ENCODE data around the gene FAT3. TPM values are rescaled to one million over a fixed set of nuclear protein-coding genes. Genes with fewer than 3 reads are reported as not detected.

Gene FAT3
- total RNA-seq, 1 donor from 2014 or later = 11.9 TPM

DNA sequence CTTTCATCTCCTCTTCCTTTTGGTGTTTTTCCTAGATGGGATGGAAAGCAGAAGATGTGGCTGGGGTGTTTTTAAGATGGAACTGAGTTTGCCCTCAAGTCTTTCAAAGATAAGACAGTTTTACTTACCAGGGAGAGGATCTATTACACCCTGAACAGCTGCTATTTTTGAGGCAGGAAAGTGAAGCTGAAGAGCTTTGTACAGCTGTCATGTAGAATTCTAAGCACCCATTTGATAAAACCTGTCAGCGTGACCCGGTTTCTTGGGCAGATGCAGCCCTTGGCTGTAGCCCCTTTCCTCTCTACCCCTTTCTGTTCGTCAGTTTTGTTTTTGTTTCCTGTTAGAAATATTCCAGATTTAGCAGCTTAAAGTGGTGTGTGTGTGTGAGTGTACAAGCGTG is 35.2 kb downstream of the FAT3 start:
- Mint-ChIP-seq H3K4me3 (ENCODE audit: low read depth) (no peak overlapping the region), H3K27me3 (no peaks in the 10 kb centered on the region), H3K27ac (no peak overlapping the region), H3K9me3 (ENCODE audit: low read depth) (no peaks in the 10 kb centered on the region), H3K36me3 (ENCODE audit: insufficient read depth) (no peaks in the 10 kb centered on the region), H3K4me1 (ENCODE audit: low read depth) (peaks cover 1% of the 10 kb centered on the region)
- no peak for DNase-seq (ENCODE audit: low spot score, unreplicated experiment)
- TF ChIP-seq, protein P1, sequence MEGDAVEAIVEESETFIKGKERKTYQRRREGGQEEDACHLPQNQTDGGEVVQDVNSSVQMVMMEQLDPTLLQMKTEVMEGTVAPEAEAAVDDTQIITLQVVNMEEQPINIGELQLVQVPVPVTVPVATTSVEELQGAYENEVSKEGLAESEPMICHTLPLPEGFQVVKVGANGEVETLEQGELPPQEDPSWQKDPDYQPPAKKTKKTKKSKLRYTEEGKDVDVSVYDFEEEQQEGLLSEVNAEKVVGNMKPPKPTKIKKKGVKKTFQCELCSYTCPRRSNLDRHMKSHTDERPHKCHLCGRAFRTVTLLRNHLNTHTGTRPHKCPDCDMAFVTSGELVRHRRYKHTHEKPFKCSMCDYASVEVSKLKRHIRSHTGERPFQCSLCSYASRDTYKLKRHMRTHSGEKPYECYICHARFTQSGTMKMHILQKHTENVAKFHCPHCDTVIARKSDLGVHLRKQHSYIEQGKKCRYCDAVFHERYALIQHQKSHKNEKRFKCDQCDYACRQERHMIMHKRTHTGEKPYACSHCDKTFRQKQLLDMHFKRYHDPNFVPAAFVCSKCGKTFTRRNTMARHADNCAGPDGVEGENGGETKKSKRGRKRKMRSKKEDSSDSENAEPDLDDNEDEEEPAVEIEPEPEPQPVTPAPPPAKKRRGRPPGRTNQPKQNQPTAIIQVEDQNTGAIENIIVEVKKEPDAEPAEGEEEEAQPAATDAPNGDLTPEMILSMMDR (IDR thresholded peaks at IDR 0.05; ENCODE audit: unreplicated experiment) = no peak

DNA sequence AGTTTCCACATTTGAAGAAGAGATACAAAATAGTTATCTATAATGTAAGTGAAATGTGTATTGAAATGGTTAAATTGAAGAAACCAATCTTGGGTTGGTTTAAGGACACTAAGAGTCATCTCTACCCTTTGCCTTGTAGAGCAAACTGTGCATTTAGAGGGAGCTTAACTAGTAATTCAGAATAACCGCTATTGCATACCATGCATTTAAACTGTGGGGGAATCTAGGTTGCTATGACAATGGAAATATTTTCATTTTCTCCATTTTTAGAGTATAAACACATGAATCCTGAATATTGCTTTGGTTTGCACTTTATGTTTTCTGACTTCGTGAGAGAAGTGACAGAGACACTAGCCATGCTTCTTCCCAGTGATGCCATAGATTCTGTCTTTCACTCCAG is 39.7 kb downstream of the FAT3 start:
- TF ChIP-seq, protein P1 (IDR thresholded peaks at IDR 0.05; ENCODE audit: unreplicated experiment) = no peak
- H3K27me3 Mint-ChIP-seq = no peaks in the 10 kb centered on the region
- H3K27ac Mint-ChIP-seq = no peak overlapping the region
- H3K9me3 Mint-ChIP-seq (ENCODE audit: low read depth) = no peaks in the 10 kb centered on the region
- no peaks in the 10 kb centered on the region for H3K36me3 Mint-ChIP-seq (ENCODE audit: insufficient read depth)
- DNase-seq (ENCODE audit: low spot score, unreplicated experiment) = no peak
- H3K4me1 Mint-ChIP-seq (ENCODE audit: low read depth) = peaks cover 28% of the 10 kb centered on the region
- no peak overlapping the region for H3K4me3 Mint-ChIP-seq (ENCODE audit: low read depth)

DNA sequence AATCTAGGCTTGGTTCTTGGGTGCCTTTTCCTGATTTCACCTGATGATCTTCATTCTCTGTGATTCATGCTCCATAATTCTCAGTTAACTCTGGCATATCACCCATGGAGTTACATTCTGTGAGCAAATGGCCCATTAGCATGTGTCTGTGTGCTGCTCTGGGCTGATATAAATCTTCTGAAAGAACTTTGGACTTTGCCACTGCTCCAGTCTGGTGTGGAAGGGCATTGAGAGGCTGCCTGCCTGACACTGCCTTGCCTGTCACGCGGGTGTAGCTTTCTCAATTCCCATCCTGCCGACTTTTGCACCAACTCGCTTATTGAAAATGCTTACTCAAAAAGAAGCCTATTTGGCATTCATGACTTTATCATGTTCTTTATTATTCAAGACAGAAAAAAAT is 42.2 kb downstream of the FAT3 start:
- TF ChIP-seq, protein P1 (IDR thresholded peaks at IDR 0.05; ENCODE audit: unreplicated experiment) = no peak
- Mint-ChIP-seq H3K4me3 (ENCODE audit: low read depth) (no peak overlapping the region), H3K4me1 (ENCODE audit: low read depth) (peaks cover 34% of the 10 kb centered on the region), H3K27me3 (no peaks in the 10 kb centered on the region), H3K27ac (peak overlapping the region; percentile 6), H3K36me3 (ENCODE audit: insufficient read depth) (no peaks in the 10 kb centered on the region), H3K9me3 (ENCODE audit: low read depth) (no peaks in the 10 kb centered on the region)
- DNase-seq (ENCODE audit: low spot score, unreplicated experiment) = no peak

DNA sequence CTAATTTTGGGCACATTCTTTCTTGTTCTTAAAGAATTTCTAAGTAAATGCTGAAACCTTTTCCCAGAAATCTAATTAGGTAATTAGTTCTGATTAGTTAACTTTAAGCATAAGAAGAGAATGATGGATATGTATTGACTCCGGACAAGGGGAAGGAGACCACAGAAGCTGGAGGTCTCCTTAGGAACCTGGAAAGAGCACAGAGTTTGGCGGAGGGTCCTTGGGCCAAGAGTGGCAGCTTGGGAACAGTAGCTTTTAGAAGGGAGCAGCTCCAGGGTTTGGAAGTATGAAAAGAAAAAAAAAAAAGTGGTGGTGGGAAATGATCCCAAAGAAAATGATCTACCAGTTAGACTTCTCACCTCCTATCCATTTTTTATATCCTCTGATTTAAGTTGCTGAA is 42.7 kb downstream of the FAT3 start:
- H3K27me3 Mint-ChIP-seq = no peaks in the 10 kb centered on the region
- H3K9me3 Mint-ChIP-seq (ENCODE audit: low read depth) = no peaks in the 10 kb centered on the region
- H3K27ac Mint-ChIP-seq = no peak overlapping the region
- H3K4me3 Mint-ChIP-seq (ENCODE audit: low read depth) = no peak overlapping the region
- TF ChIP-seq, protein P1 (IDR thresholded peaks at IDR 0.05; ENCODE audit: unreplicated experiment) = no peak
- DNase-seq (ENCODE audit: low spot score, unreplicated experiment) = no peak
- no peaks in the 10 kb centered on the region for H3K36me3 Mint-ChIP-seq (ENCODE audit: insufficient read depth)
- peaks cover 34% of the 10 kb centered on the region for H3K4me1 Mint-ChIP-seq (ENCODE audit: low read depth)

DNA sequence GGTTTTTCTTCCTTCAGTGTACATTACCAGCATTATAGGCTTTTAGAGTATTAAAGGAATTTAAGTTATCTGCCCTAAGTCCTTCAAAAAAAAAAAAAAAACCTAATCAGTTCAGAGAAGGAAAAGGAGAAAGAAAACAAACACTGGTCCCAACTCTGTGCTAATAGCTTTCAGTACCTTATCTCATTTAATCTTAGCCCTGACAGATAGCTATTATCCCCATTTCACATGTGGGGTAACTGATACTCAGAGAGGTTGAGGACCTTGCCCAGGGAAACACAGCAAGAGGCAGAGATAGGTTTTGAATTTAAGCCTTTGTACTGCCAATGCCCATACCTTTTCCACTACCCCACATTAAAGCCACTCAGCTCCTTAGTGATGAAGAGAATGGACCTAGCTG is 43.4 kb downstream of the FAT3 start:
- no peak for DNase-seq (ENCODE audit: low spot score, unreplicated experiment)
- H3K4me1 Mint-ChIP-seq (ENCODE audit: low read depth) = peaks cover 34% of the 10 kb centered on the region

More for the DNA sequence above, 43.4 kb downstream of the FAT3 start:
- Mint-ChIP-seq H3K27ac (peak overlapping the region; percentile 56), H3K27me3 (no peaks in the 10 kb centered on the region), H3K9me3 (ENCODE audit: low read depth) (no peaks in the 10 kb centered on the region), H3K36me3 (ENCODE audit: insufficient read depth) (no peaks in the 10 kb centered on the region), H3K4me3 (ENCODE audit: low read depth) (no peak overlapping the region)
- TF ChIP-seq, protein P1 (IDR thresholded peaks at IDR 0.05; ENCODE audit: unreplicated experiment) = no peak

Measured in progenitor cell of endocrine pancreas (in vitro differentiated cells).